ENCODE measurements around the gene CHRNA7. TPM values are rescaled to one million over a fixed set of nuclear protein-coding genes. Genes with fewer than 3 reads are reported as not detected.
A peak's percentile ranks its signal among the peaks of the same experiment; 100 is the strongest.

CHRNA7 gene
- total RNA-seq (1 to 10 TPM in 5 of 6 donors, under 1 TPM in 1; 0.76 to 9.2 (median 5.7) TPM), polyA plus RNA-seq (1 to 10 TPM; 1.1 to 2.6 TPM)

GRCh38 chr15:32029862-32030781 is at the start of gene CHRNA7:
Gene CHRNA7 (plus strand): TSS chr15:32030515. CDS start chr15:32030595, 80 bp downstream.
- Histone ChIP-seq H3K27ac (peak within 1 kb of the TSS in 3 of 4 donors; percentile 38 to 55 (median 53)), H3K9me3 (no peaks in the 10 kb centered on the region), H3K27me3 (no peaks in the 10 kb centered on the region), H3K4me3 (peak within 1 kb of the TSS; percentile 51 to 95 (median 67)), H3K4me1 (peaks cover 0 to 22% (median 10%) of the 10 kb centered on the region in 3 donors), H3K36me3 (no peaks in the 10 kb centered on the region)
- FAIRE-seq (no peak), ATAC-seq (peak; percentile 88 to 95 (median 90)), DNase-seq (peak; percentile 77 to 94 (median 80))
- peak in 3 of 4 donors; percentile 35 to 47 (median 40) for TF ChIP-seq CTCF (IDR thresholded peaks at IDR 0.05)
- WGBS, 2 donors: 0 to 1% methylated on average over 44 to 89 of the region's 92 CpGs
- intact Hi-C loops (cut with DNase I): no loop called here

GRCh38 chr15:31985607-31986006 is 44.7 kb upstream of the CHRNA7 start:
- Histone ChIP-seq H3K4me3 (no peak overlapping the region), H3K36me3 (no peaks in the 10 kb centered on the region), H3K27me3 (no peaks in the 10 kb centered on the region), H3K9me3 (no peaks in the 10 kb centered on the region), H3K27ac (no peak overlapping the region), H3K4me1 (no peaks in the 10 kb centered on the region)
- DNase-seq: no peak
- WGBS, 2 donors: 51 to 54% methylated on average over 4 of the region's 4 CpGs
- FAIRE-seq: no peak
- no peak for TF ChIP-seq CTCF (IDR thresholded peaks at IDR 0.05)
- no peak for ATAC-seq
- intact Hi-C loops (cut with DNase I): no loop called here

- Histone ChIP-seq H3K36me3 (no peaks in the 10 kb centered on the region), H3K9me3 (peaks cover 0 to 3% (median 0%) of the 10 kb centered on the region in 4 donors), H3K4me1 (no peaks in the 10 kb centered on the region), H3K27ac (no peak overlapping the region), H3K27me3 (no peaks in the 10 kb centered on the region), H3K4me3 (no peak overlapping the region)
- FAIRE-seq: no peak
- TF ChIP-seq CTCF (IDR thresholded peaks at IDR 0.05): no peak
- intact Hi-C loops (cut with DNase I): no loop called here
- WGBS, 2 donors: 77 to 88% methylated on average over 4 of the region's 4 CpGs
- no peak for ATAC-seq
- no peak for DNase-seq
Observed at GRCh38 chr15:31993062-31993461, 37.3 kb upstream of the CHRNA7 start.

GRCh38 chr15:31997711-31998110 is 32.6 kb upstream of the CHRNA7 start:
- Histone ChIP-seq H3K4me3 (no peak overlapping the region), H3K4me1 (no peaks in the 10 kb centered on the region), H3K27me3 (no peaks in the 10 kb centered on the region), H3K27ac (no peak overlapping the region), H3K36me3 (no peaks in the 10 kb centered on the region), H3K9me3 (peaks cover 0 to 3% (median 0%) of the 10 kb centered on the region in 4 donors)
- no peak for TF ChIP-seq CTCF (IDR thresholded peaks at IDR 0.05)
- no peak for ATAC-seq
- DNase-seq: no peak
- FAIRE-seq: no peak
- intact Hi-C loops (cut with DNase I): no loop called here

- FAIRE-seq: no peak
Observed at GRCh38 chr15:32003558-32003957, 26.8 kb upstream of the CHRNA7 start.

More at GRCh38 chr15:32003558-32003957, 26.8 kb upstream of the CHRNA7 start:
- no peak for TF ChIP-seq CTCF (IDR thresholded peaks at IDR 0.05)
- no peak overlapping the region for H3K27ac ChIP-seq
- ATAC-seq (no peak), DNase-seq (no peak)
- WGBS, 2 donors: 77 to 91% methylated on average over 2 of the region's 2 CpGs
- H3K4me3 ChIP-seq: no peak overlapping the region
- H3K4me1 ChIP-seq: no peaks in the 10 kb centered on the region
- H3K36me3 ChIP-seq: no peaks in the 10 kb centered on the region
- H3K9me3 ChIP-seq: no peaks in the 10 kb centered on the region
- intact Hi-C loops (cut with DNase I): no loop called here
- no peaks in the 10 kb centered on the region for H3K27me3 ChIP-seq
